ENCODE measurements around the gene GRK5. TPM values are rescaled to one million over a fixed set of nuclear protein-coding genes. Genes with fewer than 3 reads are reported as not detected.

The GRK5 gene
- total RNA-seq, 4 donors from 2014 or later = 15.9 to 53.8 (median 18.4) TPM

DNA sequence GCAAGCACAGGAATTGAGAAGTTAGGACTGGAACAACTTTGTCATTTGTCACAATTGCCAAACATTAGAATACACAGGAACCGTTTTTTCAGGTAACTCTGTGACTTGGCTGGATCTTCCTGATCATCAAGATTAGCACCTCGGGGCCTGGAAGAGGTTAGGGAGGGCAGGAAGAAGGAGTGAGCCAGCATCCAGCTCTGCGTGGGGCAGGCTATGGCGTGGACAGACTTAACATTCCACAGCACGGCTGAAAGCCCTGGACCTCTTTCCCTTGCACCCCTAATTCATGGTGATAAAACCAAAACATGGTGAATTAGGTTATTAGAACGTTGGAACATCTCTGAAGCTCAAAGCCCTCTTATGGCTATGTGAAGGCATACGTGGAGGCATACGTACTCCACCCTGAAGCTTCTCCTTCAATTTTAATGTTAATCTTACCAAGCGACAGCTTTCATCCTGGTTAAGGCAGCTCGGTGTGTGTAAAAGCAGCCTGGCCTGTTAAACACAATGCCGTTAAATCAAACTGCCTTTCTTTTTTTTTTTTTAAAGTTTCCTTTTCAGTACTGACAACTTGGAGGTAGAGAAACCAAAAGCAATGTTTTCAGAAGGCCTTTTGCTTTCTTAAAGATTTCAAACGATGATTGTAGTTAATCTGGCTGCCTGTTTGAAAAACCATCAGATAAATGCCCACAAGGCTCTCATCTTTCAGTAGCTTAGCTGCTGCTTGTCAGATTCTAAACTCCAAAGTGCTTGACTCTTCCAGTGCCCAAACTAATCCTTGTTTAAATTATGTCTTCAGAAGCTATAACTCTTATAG lies 4.5 kb downstream of the GRK5 start:
- TF ChIP-seq, protein P1, sequence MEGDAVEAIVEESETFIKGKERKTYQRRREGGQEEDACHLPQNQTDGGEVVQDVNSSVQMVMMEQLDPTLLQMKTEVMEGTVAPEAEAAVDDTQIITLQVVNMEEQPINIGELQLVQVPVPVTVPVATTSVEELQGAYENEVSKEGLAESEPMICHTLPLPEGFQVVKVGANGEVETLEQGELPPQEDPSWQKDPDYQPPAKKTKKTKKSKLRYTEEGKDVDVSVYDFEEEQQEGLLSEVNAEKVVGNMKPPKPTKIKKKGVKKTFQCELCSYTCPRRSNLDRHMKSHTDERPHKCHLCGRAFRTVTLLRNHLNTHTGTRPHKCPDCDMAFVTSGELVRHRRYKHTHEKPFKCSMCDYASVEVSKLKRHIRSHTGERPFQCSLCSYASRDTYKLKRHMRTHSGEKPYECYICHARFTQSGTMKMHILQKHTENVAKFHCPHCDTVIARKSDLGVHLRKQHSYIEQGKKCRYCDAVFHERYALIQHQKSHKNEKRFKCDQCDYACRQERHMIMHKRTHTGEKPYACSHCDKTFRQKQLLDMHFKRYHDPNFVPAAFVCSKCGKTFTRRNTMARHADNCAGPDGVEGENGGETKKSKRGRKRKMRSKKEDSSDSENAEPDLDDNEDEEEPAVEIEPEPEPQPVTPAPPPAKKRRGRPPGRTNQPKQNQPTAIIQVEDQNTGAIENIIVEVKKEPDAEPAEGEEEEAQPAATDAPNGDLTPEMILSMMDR (IDR thresholded peaks at IDR 0.05) = no peak
- DNase-seq (ENCODE audit: low spot score) = no peak

DNA sequence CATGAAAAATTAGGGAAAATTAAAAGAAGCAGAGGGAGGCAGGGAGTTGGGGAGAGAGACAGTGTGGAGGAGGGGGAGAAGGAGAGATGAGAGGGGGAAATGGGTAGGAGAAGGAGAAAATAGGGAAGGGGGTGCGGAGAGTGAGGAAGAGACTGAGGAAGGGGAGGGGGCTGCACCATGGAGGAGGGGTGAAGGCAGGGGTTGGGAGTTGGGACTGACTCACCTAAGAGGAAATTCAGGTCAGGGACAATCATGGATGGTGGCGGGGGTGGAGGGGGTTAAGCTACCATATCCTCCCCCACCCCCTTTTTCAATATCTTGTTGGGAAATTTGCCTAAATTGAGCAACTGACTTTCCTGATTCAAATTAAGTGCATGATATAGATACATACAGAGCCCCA lies 8.0 kb downstream of the GRK5 start:
- no peak for DNase-seq (ENCODE audit: low spot score)
- ATAC-seq (ENCODE audit: low FRiP score) = no peak
- TF ChIP-seq, protein P1 (IDR thresholded peaks at IDR 0.05) = no peak

More for the DNA sequence above, 4.5 kb downstream of the GRK5 start:
- ATAC-seq (ENCODE audit: low FRiP score) = no peak

GRCh38 chr10:119216127-119216526 lies 8.8 kb downstream of the GRK5 start:
- ATAC-seq (ENCODE audit: low FRiP score) (no peak), DNase-seq (ENCODE audit: low spot score) (no peak)
- TF ChIP-seq, protein P1 (IDR thresholded peaks at IDR 0.05) = no peak

- ATAC-seq (ENCODE audit: low FRiP score) = no peak
- TF ChIP-seq, protein P1 (IDR thresholded peaks at IDR 0.05) = no peak
- no peak for DNase-seq (ENCODE audit: low spot score)
Observed at GRCh38 chr10:119217401-119217800, 10.0 kb downstream of the GRK5 start.

DNA sequence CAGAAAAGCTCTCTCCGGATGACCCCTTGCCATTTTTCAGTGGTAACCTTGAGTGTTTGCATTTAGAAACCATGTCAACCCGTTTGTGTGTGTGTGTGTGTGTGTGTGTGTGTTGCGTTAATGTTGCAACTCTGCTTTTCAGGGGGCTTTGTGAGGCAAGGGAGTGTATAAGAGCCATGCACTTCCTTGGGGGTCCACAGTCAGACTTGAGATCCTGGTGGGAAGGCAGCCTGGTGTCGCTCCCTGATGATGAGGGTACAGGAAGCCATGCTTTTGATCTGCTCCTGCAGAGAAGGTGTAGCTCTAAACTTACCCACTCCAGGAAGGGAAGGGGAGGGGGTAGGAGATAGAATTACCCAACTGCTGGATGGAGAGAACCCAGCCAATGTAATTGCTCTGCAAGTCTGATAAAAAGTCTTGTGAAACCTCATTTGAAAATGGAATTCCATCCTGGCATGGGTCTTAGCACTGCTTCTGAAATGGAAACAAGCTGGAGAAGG lies 10.7 kb downstream of the GRK5 start:
- DNase-seq (ENCODE audit: low spot score) (no peak), ATAC-seq (ENCODE audit: low FRiP score) (peak; percentile 71)
- TF ChIP-seq, protein P1 (IDR thresholded peaks at IDR 0.05) = no peak

- TF ChIP-seq, protein P1 (IDR thresholded peaks at IDR 0.05) = no peak
- no peak for ATAC-seq (ENCODE audit: low FRiP score)
- no peak for DNase-seq (ENCODE audit: low spot score)
Observed at GRCh38 chr10:119219871-119220270, 12.5 kb downstream of the GRK5 start.

DNA sequence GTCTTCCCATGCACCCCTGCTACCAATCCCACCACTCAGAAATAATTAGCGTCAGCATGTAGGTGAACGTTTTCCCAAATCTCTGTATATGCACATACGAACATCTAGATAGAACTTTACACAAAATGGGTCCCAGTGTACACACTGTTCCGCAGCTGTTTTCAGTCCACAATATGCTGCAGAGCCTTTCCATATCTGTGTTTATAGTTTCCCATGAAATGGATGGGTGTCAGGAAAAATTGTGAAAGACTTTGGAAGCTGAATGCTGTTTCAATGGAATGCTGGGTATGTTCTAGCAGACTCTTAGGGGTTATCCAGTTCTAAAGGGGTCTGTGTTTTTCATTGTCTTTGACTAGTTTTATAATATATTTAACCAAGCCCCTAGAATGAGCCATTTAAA lies 13.8 kb downstream of the GRK5 start:
- ATAC-seq (ENCODE audit: low FRiP score) = peak; percentile 39
- TF ChIP-seq, protein P1 (IDR thresholded peaks at IDR 0.05) = no peak
- no peak for DNase-seq (ENCODE audit: low spot score)
